Measurements from ENCODE around the gene GPAT3.

GPAT3 gene

GRCh38 chr4:83605744-83606172 is 69.8 kb downstream of the GPAT3 start:
- no peak overlapping the region for H3K27ac ChIP-seq
- H3K36me3 ChIP-seq = peaks cover 46% of the 10 kb centered on the region
- no peaks in the 10 kb centered on the region for H3K9me3 ChIP-seq
- H3K4me3 ChIP-seq (ENCODE audit: low read depth in 1 of 2, low read length in 1 of 2) = no peak overlapping the region
- TF ChIP-seq CTCF (IDR thresholded peaks at IDR 0.05) = no peak
- H3K4me1 ChIP-seq (ENCODE audit: control insufficient read depth in 1 of 2, insufficient read depth in 1 of 2, low read depth in 1 of 2, low read length in 1 of 2) = peaks cover 26 to 36% of the 10 kb centered on the region in 2 experiments
- no peaks in the 10 kb centered on the region for H3K27me3 ChIP-seq

GRCh38 chr4:83606460-83606859 is 70.6 kb downstream of the GPAT3 start:
- no peak overlapping the region for H3K4me3 ChIP-seq (ENCODE audit: low read depth in 1 of 2, low read length in 1 of 2)
- H3K36me3 ChIP-seq = peaks cover 39% of the 10 kb centered on the region
- no peaks in the 10 kb centered on the region for H3K9me3 ChIP-seq
- H3K4me1 ChIP-seq (ENCODE audit: control insufficient read depth in 1 of 2, insufficient read depth in 1 of 2, low read depth in 1 of 2, low read length in 1 of 2) = peaks cover 24 to 30% of the 10 kb centered on the region in 2 experiments
- H3K27ac ChIP-seq = no peak overlapping the region
- TF ChIP-seq CTCF (IDR thresholded peaks at IDR 0.05) = no peak
- no peaks in the 10 kb centered on the region for H3K27me3 ChIP-seq

GRCh38 chr4:83606898-83607297 is 71.0 kb downstream of the GPAT3 start:
- H3K27me3 ChIP-seq = no peaks in the 10 kb centered on the region
- peaks cover 34% of the 10 kb centered on the region for H3K36me3 ChIP-seq
- H3K9me3 ChIP-seq = no peaks in the 10 kb centered on the region

DNA sequence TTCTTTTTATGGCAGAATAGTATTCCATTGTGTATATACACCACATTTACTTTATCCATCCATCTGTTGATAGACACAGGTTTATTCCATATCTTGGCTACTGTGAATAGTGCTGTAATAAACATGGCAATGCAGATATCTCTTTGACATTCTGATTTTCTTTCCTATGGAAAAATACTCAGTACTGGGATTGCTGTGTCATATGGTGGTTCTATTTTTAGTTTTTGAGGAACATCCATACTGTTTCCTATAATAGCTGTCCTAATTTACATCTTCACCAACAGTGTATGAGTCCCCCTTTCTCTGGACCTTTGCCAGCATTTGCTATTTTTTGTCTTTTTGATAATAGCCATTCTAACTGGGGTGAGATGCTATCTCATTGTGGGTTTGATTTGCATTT is 73.5 kb downstream of the GPAT3 start:
- Histone ChIP-seq H3K9me3 (no peaks in the 10 kb centered on the region), H3K27me3 (no peaks in the 10 kb centered on the region), H3K4me1 (ENCODE audit: control insufficient read depth in 1 of 2, insufficient read depth in 1 of 2, low read depth in 1 of 2, low read length in 1 of 2) (peaks cover 8 to 10% of the 10 kb centered on the region in 2 experiments), H3K27ac (no peak overlapping the region), H3K36me3 (peaks cover 18% of the 10 kb centered on the region), H3K4me3 (ENCODE audit: low read depth in 1 of 2, low read length in 1 of 2) (no peak overlapping the region)
- TF ChIP-seq CTCF (IDR thresholded peaks at IDR 0.05) = no peak

More at GRCh38 chr4:83606898-83607297, 71.0 kb downstream of the GPAT3 start:
- Histone ChIP-seq H3K27ac (no peak overlapping the region), H3K4me1 (ENCODE audit: control insufficient read depth in 1 of 2, insufficient read depth in 1 of 2, low read depth in 1 of 2, low read length in 1 of 2) (peaks cover 24 to 30% of the 10 kb centered on the region in 2 experiments), H3K4me3 (ENCODE audit: low read depth in 1 of 2, low read length in 1 of 2) (no peak overlapping the region)
- no peak for TF ChIP-seq CTCF (IDR thresholded peaks at IDR 0.05)

- Histone ChIP-seq H3K36me3 (peaks cover 4% of the 10 kb centered on the region), H3K4me3 (ENCODE audit: low read depth in 1 of 2, low read length in 1 of 2) (no peak overlapping the region), H3K4me1 (ENCODE audit: control insufficient read depth in 1 of 2, insufficient read depth in 1 of 2, low read depth in 1 of 2, low read length in 1 of 2) (no peaks in the 10 kb centered on the region), H3K27ac (no peak overlapping the region), H3K9me3 (peaks cover 4% of the 10 kb centered on the region), H3K27me3 (no peaks in the 10 kb centered on the region)
- no peak for TF ChIP-seq CTCF (IDR thresholded peaks at IDR 0.05)
Observed at GRCh38 chr4:83610729-83611128, 74.8 kb downstream of the GPAT3 start.

GRCh38 chr4:83613023-83613422 is 77.1 kb downstream of the GPAT3 start:
- no peak for TF ChIP-seq CTCF (IDR thresholded peaks at IDR 0.05)
- Histone ChIP-seq H3K4me1 (ENCODE audit: control insufficient read depth in 1 of 2, insufficient read depth in 1 of 2, low read depth in 1 of 2, low read length in 1 of 2) (no peaks in the 10 kb centered on the region), H3K4me3 (ENCODE audit: low read depth in 1 of 2, low read length in 1 of 2) (no peak overlapping the region), H3K9me3 (peaks cover 4% of the 10 kb centered on the region), H3K36me3 (no peaks in the 10 kb centered on the region), H3K27me3 (peaks cover 12% of the 10 kb centered on the region), H3K27ac (no peak overlapping the region)

Measured in neutrophil (primary cell).